Progenitor cell of endocrine pancreas (in vitro differentiated cells): ENCODE data around the gene AGO3. TPM values are rescaled to one million over a fixed set of nuclear protein-coding genes. Genes with fewer than 3 reads are reported as not detected.

ENCODE experiments used
- DNase-seq: peaks from one replicate; pipeline ENCODE4 v3.0.0; 2021; ENCODE audit warnings: low spot score; ENCODE audit not compliant: unreplicated experiment
- H3K27ac Mint-ChIP-seq: 2 replicates; pipeline ENCODE4 v1.8.0; 2021; ENCODE audit warnings: mild to moderate bottlenecking, moderate library complexity, mixed read lengths
- H3K27me3 Mint-ChIP-seq: 2 replicates; pipeline ENCODE4 v1.8.0; 2021; ENCODE audit warnings: mixed read lengths
- H3K36me3 Mint-ChIP-seq: 2 replicates; pipeline ENCODE4 v1.8.0; 2022; ENCODE audit warnings: mixed read lengths; ENCODE audit not compliant: insufficient read depth
- H3K4me1 Mint-ChIP-seq: 2 replicates; pipeline ENCODE4 v1.8.0; 2021; ENCODE audit warnings: low read depth, mixed read lengths
- H3K4me3 Mint-ChIP-seq: 2 replicates; pipeline ENCODE4 v1.8.0; 2021; ENCODE audit warnings: low read depth, mild to moderate bottlenecking, moderate library complexity, mixed read lengths
- H3K9me3 Mint-ChIP-seq: 2 replicates; pipeline ENCODE4 v1.8.0; 2021; ENCODE audit warnings: low read depth, mixed read lengths
- total RNA-seq: library from RNA; stranded (reverse); gene quantifications from 2 replicates; pipeline ENCODE4 v1.2.1, GENCODE V29; 2021
- TF ChIP-seq, protein P1 (sequence below): fragments of 200-600 bp; sonication (generic); IDR thresholded peaks from one replicate; pipeline ENCODE4 v1.5.0; 2021; ENCODE audit warnings: antibody characterized with exemption, mild to moderate bottlenecking; ENCODE audit not compliant: unreplicated experiment

The AGO3 gene
- total RNA-seq, 1 donor from 2014 or later = 40.8 TPM

DNA sequence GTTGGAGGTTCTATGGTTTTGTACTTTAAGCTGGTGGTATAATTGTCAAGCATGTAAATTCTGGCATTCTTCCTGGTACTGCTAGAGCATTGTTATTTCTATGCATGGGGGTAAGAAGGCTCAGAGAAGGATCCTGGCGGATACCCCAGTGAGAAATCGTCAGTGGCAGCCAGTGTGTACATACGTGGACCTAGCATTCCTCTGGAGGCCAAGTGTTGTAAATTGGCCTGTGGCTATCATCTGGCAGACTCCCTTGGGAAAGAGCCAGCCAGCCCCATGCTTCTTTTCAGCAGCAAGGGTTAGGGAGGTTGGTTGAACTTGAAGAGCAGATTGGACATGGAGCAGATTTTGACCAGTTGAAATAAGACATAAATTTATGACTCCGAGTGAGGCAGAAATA, 5.2 kb upstream of the AGO3 start:
- no peak for DNase-seq
- H3K9me3 Mint-ChIP-seq = no peaks in the 10 kb centered on the region
- H3K27me3 Mint-ChIP-seq = no peaks in the 10 kb centered on the region
- peaks cover 6% of the 10 kb centered on the region for H3K4me1 Mint-ChIP-seq
- H3K36me3 Mint-ChIP-seq = peaks cover 9% of the 10 kb centered on the region
- H3K27ac Mint-ChIP-seq = no peak overlapping the region
- TF ChIP-seq, protein P1, sequence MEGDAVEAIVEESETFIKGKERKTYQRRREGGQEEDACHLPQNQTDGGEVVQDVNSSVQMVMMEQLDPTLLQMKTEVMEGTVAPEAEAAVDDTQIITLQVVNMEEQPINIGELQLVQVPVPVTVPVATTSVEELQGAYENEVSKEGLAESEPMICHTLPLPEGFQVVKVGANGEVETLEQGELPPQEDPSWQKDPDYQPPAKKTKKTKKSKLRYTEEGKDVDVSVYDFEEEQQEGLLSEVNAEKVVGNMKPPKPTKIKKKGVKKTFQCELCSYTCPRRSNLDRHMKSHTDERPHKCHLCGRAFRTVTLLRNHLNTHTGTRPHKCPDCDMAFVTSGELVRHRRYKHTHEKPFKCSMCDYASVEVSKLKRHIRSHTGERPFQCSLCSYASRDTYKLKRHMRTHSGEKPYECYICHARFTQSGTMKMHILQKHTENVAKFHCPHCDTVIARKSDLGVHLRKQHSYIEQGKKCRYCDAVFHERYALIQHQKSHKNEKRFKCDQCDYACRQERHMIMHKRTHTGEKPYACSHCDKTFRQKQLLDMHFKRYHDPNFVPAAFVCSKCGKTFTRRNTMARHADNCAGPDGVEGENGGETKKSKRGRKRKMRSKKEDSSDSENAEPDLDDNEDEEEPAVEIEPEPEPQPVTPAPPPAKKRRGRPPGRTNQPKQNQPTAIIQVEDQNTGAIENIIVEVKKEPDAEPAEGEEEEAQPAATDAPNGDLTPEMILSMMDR = no peak
- no peak overlapping the region for H3K4me3 Mint-ChIP-seq

DNA sequence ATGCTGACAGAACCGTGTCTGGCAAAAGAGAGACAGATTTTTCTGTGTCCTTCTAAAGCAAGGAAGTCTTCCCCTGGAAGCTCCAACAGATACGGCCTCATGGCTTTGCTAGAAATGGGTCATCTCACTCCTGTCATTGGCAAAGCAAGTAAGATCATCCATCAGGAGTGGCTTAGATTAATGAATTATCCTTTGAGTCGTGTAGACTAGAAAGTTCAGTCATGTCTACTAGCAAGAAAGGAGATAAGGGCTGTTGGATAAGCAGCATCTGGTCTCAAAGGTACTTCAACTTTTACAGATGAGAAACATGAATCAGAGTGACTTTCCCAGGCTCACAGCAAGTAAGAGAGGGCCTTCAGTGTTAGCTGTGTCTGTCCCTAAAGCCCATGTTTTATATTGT, 3.4 kb upstream of the AGO3 start:
- Mint-ChIP-seq H3K4me3 (no peak overlapping the region), H3K4me1 (peaks cover 15% of the 10 kb centered on the region)
- TF ChIP-seq, protein P1 = no peak

DNA sequence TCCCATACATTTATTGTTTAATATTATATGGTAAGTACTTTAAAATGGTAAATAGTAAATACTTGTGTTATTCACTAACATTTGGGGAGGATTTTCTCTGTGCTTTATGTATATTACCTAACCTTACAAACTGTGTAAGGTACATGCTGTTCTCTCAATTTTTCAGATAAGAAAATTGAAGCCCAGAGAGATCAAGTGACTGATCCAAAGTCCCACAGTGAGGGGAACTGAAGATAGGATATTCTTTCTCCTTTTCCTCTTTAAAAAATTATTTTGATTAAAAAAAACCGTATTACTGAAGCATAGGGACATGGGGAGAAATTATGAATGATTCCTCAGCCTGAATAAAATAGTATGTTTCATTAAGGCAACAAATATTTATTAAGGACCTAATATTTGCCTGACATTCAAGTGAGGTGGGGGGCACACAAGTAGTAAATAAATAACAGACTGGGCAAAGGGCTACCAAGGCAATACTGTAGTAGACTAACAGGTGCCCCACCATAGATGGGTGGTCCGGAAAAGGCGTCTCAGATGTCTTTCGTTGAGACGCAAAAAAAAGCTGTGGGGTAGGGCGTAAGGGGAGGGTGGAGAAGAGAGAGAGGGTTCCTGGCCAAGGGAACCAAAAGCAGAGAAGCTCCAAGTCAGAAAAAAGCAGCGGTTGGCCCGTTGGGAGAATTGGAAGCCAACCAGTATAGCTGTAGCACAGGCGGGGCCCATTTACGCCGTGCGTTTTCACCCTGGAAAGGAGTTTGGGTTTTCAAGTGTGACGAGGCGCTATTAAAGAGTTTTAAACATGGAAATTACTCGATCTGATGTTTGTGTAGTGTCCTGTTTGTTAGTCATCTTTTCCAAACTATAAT, 944 bp upstream of the AGO3 start:
- no peak for DNase-seq
- Mint-ChIP-seq H3K27ac (peak overlapping the region; percentile 99), H3K27me3 (no peaks in the 10 kb centered on the region), H3K9me3 (no peaks in the 10 kb centered on the region), H3K4me3 (peak overlapping the region; percentile 92), H3K36me3 (no peaks in the 10 kb centered on the region), H3K4me1 (peaks cover 26% of the 10 kb centered on the region)
- TF ChIP-seq, protein P1 = no peak

More for the DNA sequence above, 3.4 kb upstream of the AGO3 start:
- Mint-ChIP-seq H3K27ac (no peak overlapping the region), H3K36me3 (peaks cover 4% of the 10 kb centered on the region), H3K27me3 (no peaks in the 10 kb centered on the region), H3K9me3 (no peaks in the 10 kb centered on the region)
- DNase-seq = no peak

DNA sequence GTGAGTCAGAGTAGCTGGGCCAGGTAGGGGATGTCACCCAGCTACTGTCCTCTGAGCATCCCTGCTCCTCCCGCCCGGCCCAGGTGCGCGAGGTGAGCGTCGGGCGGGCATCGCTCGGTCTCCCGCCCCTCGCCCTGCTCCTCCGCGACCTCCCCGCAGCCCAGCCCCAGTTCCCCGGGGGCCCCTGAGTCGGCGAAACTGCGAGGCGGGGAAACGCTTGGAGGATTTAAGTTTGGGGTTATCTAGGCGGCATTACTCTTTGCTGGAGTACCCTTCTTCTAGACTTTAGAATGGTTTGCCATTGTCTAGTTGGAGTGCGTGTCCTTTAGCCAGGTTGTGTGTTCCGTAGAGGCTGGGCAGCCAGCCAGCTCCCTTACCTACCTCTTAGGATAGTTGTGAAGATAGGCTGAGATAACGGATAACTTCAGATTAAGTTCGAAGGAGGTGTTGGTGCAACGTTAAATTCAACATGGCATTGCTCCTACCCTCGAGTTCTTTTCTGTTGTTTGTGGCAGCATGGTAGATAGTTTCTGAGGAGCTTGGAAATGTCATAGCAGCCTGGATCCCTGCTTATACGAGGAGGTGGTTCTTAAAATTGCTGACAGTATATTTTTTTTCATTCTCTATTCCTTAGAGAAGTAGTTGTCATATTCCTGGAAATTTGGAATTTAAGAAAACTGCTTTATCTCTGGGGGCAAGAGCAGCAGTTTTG, 697 bp downstream of the AGO3 start:
- H3K36me3 Mint-ChIP-seq = no peaks in the 10 kb centered on the region
- H3K27me3 Mint-ChIP-seq = no peaks in the 10 kb centered on the region
- TF ChIP-seq, protein P1 = no peak
- peaks cover 26% of the 10 kb centered on the region for H3K4me1 Mint-ChIP-seq
- no peak for DNase-seq
- peak overlapping the region; percentile 96 for H3K27ac Mint-ChIP-seq
- peak overlapping the region; percentile 84 for H3K4me3 Mint-ChIP-seq
- H3K9me3 Mint-ChIP-seq = no peaks in the 10 kb centered on the region

DNA sequence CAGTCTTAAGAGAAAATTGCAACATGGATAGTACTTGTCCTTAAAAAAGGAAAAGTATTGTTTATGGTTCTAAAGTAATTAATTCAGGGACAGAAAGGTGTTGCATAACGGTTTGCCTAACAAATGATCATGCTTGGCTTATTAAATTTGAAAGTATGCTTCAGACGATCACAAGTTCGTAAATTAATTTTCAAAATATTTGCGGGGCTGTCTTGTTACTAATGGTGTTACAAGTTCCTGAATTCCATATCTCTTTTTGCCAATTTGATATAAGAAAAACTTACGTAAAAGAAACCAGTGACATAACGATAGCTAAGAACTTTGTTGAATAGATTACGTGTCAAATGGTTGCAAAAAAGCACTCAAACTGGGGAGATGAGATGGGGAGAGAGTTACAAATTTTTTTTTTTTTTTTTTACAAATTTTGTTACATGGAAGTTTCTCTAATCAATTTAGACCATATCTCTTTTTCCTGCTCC, 1.3 kb downstream of the AGO3 start:
- Mint-ChIP-seq H3K4me1 (peaks cover 26% of the 10 kb centered on the region), H3K27me3 (no peaks in the 10 kb centered on the region), H3K4me3 (peak overlapping the region; percentile 84), H3K27ac (peak overlapping the region; percentile 96), H3K9me3 (no peaks in the 10 kb centered on the region), H3K36me3 (no peaks in the 10 kb centered on the region)
- TF ChIP-seq, protein P1 = no peak
- no peak for DNase-seq
